ENCODE results near the gene OR13H1. TPM values are rescaled to one million over a fixed set of nuclear protein-coding genes. Genes with fewer than 3 reads are reported as not detected.

The OR13H1 gene
- polyA plus RNA-seq, 1 of the 3 experiments (the other 2 are of a cell fraction), result not detected

DNA sequence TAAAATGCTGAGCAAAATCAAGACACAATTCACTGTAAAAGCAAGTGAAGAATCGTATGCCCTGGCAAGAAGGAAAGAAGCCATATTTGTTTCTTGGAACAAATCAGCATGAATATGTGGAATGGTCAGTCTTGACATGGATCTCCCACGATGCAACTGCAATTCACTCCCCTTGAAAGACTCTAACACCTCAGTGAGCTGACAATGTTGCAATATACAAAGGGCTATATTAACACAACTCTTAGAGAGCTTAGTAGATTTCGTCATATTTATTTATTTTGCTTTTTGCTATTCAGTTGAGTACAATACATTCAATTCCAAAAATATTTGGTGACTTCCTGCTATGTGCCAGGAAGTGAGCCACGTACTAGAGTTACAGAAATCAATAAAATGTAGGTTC lies 14.7 kb downstream of the OR13H1 start:
- ChIA-PET POLR2A (no interaction called here), CTCF (interaction anchor here (1.1 kb wide), 1 partner anchor 14 kb away, joined by 3 read pairs; no protein-coding TSS in a partner anchor)
- peaks cover 8% of the 10 kb centered on the region; the same call in 1 of the 2 replicates for H3K79me2 ChIP-seq (ENCODE audit: insufficient read depth)
- H3K36me3 ChIP-seq (replicated peaks in 1 of 2; ENCODE audit: control insufficient read depth in 1 of 2, insufficient read depth in 2 of 2, low read length in 1 of 2), result no peaks in the 10 kb centered on the region
- H4K20me1 ChIP-seq (ENCODE audit: insufficient read depth), result peaks cover 4% of the 10 kb centered on the region; the same call in 1 of the 2 replicates
- no peaks in the 10 kb centered on the region for H3F3A ChIP-seq (replicated peaks; ENCODE audit: insufficient read depth)
- no peaks in the 10 kb centered on the region for H3K9me3 ChIP-seq
- no peak overlapping the region for H3K4me2 ChIP-seq
- H3K4me1 ChIP-seq (ENCODE audit: control insufficient read depth in 1 of 2, insufficient read depth in 2 of 2, low read depth in 1 of 2, low read length in 1 of 2), result no peaks in the 10 kb centered on the region
- H3K9me2 ChIP-seq, result no peaks in the 10 kb centered on the region
- no peak for DNase-seq
- no peak overlapping the region for H3K9ac ChIP-seq
- no peak overlapping the region for H3K4me3 ChIP-seq (ENCODE audit: low read depth in 2 of 2, low read length in 1 of 2)
- WGBS (ENCODE audit: low lambda C conversion rate), result 35% methylated on average over 4 of the region's 4 CpGs
- H3K27me3 ChIP-seq (ENCODE audit: insufficient read depth), result no peaks in the 10 kb centered on the region
- H3K27ac ChIP-seq (ENCODE audit: low read depth in 2 of 2, low read length in 1 of 2), result no peak overlapping the region
- H2AFZ ChIP-seq (ENCODE audit: low read depth), result no peak overlapping the region
- TF ChIP-seq, protein P1, sequence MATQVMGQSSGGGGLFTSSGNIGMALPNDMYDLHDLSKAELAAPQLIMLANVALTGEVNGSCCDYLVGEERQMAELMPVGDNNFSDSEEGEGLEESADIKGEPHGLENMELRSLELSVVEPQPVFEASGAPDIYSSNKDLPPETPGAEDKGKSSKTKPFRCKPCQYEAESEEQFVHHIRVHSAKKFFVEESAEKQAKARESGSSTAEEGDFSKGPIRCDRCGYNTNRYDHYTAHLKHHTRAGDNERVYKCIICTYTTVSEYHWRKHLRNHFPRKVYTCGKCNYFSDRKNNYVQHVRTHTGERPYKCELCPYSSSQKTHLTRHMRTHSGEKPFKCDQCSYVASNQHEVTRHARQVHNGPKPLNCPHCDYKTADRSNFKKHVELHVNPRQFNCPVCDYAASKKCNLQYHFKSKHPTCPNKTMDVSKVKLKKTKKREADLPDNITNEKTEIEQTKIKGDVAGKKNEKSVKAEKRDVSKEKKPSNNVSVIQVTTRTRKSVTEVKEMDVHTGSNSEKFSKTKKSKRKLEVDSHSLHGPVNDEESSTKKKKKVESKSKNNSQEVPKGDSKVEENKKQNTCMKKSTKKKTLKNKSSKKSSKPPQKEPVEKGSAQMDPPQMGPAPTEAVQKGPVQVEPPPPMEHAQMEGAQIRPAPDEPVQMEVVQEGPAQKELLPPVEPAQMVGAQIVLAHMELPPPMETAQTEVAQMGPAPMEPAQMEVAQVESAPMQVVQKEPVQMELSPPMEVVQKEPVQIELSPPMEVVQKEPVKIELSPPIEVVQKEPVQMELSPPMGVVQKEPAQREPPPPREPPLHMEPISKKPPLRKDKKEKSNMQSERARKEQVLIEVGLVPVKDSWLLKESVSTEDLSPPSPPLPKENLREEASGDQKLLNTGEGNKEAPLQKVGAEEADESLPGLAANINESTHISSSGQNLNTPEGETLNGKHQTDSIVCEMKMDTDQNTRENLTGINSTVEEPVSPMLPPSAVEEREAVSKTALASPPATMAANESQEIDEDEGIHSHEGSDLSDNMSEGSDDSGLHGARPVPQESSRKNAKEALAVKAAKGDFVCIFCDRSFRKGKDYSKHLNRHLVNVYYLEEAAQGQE (IDR thresholded peaks at IDR 0.05; ENCODE audit: low read depth, low read length), result no peak
- TF ChIP-seq ELF1 (IDR thresholded peaks at IDR 0.05), result no peak
- no peak for TF ChIP-seq TEAD4 (IDR thresholded peaks at IDR 0.05; ENCODE audit: borderline replicate concordance, insufficient read depth)
- no peak for TF ChIP-seq RXRA (IDR thresholded peaks at IDR 0.05; ENCODE audit: borderline replicate concordance, low read depth)
- no peak for TF ChIP-seq MXI1 (IDR thresholded peaks at IDR 0.05; ENCODE audit: low read depth, low read length)
- TF ChIP-seq MEF2A (IDR thresholded peaks at IDR 0.05; ENCODE audit: borderline replicate concordance, low read depth), result no peak
- no peak for TF ChIP-seq NRF1 (IDR thresholded peaks at IDR 0.05; ENCODE audit: low read depth, low read length)
- TF ChIP-seq NFIC (IDR thresholded peaks at IDR 0.05; ENCODE audit: borderline replicate concordance), result no peak
- no peak for TF ChIP-seq GABPA (IDR thresholded peaks at IDR 0.05; ENCODE audit: low read depth)
- no peak for TF ChIP-seq GATA2 (CRISPR knock-in tag; IDR thresholded peaks at IDR 0.05)
- no peak for TF ChIP-seq FOXM1 (IDR thresholded peaks at IDR 0.05; ENCODE audit: low read depth)
- TF ChIP-seq FOSL2 (IDR thresholded peaks at IDR 0.05; ENCODE audit: borderline replicate concordance, low read depth), result no peak
- no peak for TF ChIP-seq POLR2AphosphoS5 (IDR thresholded peaks at IDR 0.05; ENCODE audit: low read depth, low read length)
- no peak for TF ChIP-seq CHD2 (IDR thresholded peaks at IDR 0.05; ENCODE audit: low read length, partially characterized antibody)
- TF ChIP-seq, protein P2, sequence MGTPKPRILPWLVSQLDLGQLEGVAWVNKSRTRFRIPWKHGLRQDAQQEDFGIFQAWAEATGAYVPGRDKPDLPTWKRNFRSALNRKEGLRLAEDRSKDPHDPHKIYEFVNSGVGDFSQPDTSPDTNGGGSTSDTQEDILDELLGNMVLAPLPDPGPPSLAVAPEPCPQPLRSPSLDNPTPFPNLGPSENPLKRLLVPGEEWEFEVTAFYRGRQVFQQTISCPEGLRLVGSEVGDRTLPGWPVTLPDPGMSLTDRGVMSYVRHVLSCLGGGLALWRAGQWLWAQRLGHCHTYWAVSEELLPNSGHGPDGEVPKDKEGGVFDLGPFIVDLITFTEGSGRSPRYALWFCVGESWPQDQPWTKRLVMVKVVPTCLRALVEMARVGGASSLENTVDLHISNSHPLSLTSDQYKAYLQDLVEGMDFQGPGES (IDR thresholded peaks at IDR 0.05; ENCODE audit: low read depth, low read length), result no peak

Data from SK-N-SH (cell line).